Measurements from ENCODE around the gene MLLT10. TPM values are rescaled to one million over a fixed set of nuclear protein-coding genes. Genes with fewer than 3 reads are reported as not detected.

The MLLT10 gene
- total RNA-seq, 1 experiment from 2014 or later = 45.2 TPM

DNA sequence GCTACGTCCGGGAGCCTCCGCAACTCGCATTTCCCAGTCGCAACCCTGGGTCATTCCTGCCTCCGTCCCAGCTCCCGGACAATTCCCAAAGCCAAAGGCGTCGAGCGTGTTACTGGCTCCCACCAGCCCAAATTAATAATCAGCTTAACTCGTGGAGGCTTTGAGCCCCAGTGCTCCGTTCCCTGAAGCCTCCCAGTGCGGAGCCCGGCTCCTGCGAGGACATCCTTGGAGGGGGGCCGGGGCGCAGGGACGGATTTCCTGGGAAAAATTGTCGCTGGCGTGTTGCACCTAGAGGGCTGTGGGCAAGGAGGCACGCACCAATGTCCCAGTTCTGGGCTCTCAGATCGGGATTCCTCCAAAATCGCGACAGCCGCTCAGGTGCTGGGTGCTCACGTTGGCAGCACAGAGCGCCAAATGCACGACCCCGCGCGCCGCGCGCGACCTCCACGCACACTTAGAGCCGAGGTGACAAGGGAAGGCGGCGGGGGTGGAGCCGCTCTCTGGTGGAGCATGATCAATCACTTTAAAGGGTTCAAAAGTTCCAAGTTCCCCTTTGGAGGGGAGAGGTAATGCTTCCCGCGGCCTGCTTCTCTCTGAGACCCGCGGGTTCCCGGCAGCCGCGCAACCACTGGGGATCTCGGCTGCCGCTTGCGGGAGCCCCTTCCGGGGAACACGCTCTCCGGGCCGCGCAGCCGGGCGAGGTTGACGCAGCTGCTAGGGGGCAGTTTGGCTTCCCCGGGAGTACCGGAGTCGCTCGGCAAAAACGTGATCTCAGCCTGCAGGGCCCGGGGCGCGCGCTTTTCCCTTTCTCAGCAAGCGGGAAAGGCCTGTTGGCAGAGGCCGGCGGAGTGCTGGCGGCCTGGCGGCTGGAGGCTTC is 34.1 kb upstream of the MLLT10 start:
- no peak overlapping the region for H3K9ac ChIP-seq (ENCODE audit: low read length)
- no peaks in the 10 kb centered on the region for H3K36me3 ChIP-seq (ENCODE audit: control insufficient read depth in 1 of 2, insufficient read depth in 2 of 2, low read length in 2 of 2)
- H3K79me2 ChIP-seq (ENCODE audit: insufficient read depth, low read length) = no peaks in the 10 kb centered on the region
- peaks cover 2 to 20% of the 10 kb centered on the region in 2 experiments; a peak in 2 of 4 replicates for H3K4me1 ChIP-seq (ENCODE audit: control insufficient read depth in 1 of 2, insufficient read depth in 2 of 2, low read length in 2 of 2)
- H2AFZ ChIP-seq (ENCODE audit: low read depth, low read length, poor library complexity, severe bottlenecking) = no peak overlapping the region
- no peak overlapping the region for H3K4me2 ChIP-seq (ENCODE audit: low read length)
- ATAC-seq = no peak
- DNase-seq (ENCODE audit: low read depth, low spot score) = no peak
- TF ChIP-seq ELF1 (IDR thresholded peaks at IDR 0.05; ENCODE audit: borderline replicate concordance, low read depth) = no peak
- TF ChIP-seq, protein P1, sequence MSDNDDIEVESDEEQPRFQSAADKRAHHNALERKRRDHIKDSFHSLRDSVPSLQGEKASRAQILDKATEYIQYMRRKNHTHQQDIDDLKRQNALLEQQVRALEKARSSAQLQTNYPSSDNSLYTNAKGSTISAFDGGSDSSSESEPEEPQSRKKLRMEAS (IDR thresholded peaks at IDR 0.05) = no peak
- no peak for TF ChIP-seq TCF7L2 (IDR thresholded peaks at IDR 0.05; ENCODE audit: borderline replicate concordance, extremely low read depth, insufficient read depth, insufficient read length)
- no peak for TF ChIP-seq RAD21 (IDR thresholded peaks at IDR 0.05; ENCODE audit: low read depth)
- TF ChIP-seq, protein P2, sequence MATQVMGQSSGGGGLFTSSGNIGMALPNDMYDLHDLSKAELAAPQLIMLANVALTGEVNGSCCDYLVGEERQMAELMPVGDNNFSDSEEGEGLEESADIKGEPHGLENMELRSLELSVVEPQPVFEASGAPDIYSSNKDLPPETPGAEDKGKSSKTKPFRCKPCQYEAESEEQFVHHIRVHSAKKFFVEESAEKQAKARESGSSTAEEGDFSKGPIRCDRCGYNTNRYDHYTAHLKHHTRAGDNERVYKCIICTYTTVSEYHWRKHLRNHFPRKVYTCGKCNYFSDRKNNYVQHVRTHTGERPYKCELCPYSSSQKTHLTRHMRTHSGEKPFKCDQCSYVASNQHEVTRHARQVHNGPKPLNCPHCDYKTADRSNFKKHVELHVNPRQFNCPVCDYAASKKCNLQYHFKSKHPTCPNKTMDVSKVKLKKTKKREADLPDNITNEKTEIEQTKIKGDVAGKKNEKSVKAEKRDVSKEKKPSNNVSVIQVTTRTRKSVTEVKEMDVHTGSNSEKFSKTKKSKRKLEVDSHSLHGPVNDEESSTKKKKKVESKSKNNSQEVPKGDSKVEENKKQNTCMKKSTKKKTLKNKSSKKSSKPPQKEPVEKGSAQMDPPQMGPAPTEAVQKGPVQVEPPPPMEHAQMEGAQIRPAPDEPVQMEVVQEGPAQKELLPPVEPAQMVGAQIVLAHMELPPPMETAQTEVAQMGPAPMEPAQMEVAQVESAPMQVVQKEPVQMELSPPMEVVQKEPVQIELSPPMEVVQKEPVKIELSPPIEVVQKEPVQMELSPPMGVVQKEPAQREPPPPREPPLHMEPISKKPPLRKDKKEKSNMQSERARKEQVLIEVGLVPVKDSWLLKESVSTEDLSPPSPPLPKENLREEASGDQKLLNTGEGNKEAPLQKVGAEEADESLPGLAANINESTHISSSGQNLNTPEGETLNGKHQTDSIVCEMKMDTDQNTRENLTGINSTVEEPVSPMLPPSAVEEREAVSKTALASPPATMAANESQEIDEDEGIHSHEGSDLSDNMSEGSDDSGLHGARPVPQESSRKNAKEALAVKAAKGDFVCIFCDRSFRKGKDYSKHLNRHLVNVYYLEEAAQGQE (IDR thresholded peaks at IDR 0.05; ENCODE audit: low read depth) = no peak
- no peak for TF ChIP-seq EGR1 (IDR thresholded peaks at IDR 0.05; ENCODE audit: low read depth)
- no peak for TF ChIP-seq POLR2AphosphoS5 (IDR thresholded peaks at IDR 0.05; ENCODE audit: low read depth, low read length)
- TF ChIP-seq FOSL1 (IDR thresholded peaks at IDR 0.05; ENCODE audit: low read depth) = no peak
- no peak for TF ChIP-seq POLR2A (IDR thresholded peaks at IDR 0.05; ENCODE audit: borderline replicate concordance, extremely low read depth, insufficient read depth, insufficient read length)
- TF ChIP-seq EZH2phosphoT487 (IDR thresholded peaks at IDR 0.05; ENCODE audit: borderline replicate concordance) = no peak
- no peak for TF ChIP-seq YY1 (IDR thresholded peaks at IDR 0.05; ENCODE audit: extremely low read depth, insufficient replicate concordance, low read depth, low read length)
- no peak for TF ChIP-seq SIN3A (IDR thresholded peaks at IDR 0.05; ENCODE audit: low read depth)
- TF ChIP-seq JUND (IDR thresholded peaks at IDR 0.05) = no peak
- TF ChIP-seq SRF (IDR thresholded peaks at IDR 0.05; ENCODE audit: low read depth) = no peak
- TF ChIP-seq ZNF274 (IDR thresholded peaks at IDR 0.05; ENCODE audit: low read depth, low read length) = no peak
- TF ChIP-seq, protein P3, sequence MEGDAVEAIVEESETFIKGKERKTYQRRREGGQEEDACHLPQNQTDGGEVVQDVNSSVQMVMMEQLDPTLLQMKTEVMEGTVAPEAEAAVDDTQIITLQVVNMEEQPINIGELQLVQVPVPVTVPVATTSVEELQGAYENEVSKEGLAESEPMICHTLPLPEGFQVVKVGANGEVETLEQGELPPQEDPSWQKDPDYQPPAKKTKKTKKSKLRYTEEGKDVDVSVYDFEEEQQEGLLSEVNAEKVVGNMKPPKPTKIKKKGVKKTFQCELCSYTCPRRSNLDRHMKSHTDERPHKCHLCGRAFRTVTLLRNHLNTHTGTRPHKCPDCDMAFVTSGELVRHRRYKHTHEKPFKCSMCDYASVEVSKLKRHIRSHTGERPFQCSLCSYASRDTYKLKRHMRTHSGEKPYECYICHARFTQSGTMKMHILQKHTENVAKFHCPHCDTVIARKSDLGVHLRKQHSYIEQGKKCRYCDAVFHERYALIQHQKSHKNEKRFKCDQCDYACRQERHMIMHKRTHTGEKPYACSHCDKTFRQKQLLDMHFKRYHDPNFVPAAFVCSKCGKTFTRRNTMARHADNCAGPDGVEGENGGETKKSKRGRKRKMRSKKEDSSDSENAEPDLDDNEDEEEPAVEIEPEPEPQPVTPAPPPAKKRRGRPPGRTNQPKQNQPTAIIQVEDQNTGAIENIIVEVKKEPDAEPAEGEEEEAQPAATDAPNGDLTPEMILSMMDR (IDR thresholded peaks at IDR 0.05 in 2 of 3, conservative IDR thresholded peaks at IDR 0.05 in 1 of 3; ENCODE audit: borderline replicate concordance in 1 of 3, insufficient read depth in 1 of 3, low read depth in 2 of 3, low read length in 2 of 3) = no peak
- TF ChIP-seq EZH2 (IDR thresholded peaks at IDR 0.05) = no peak
- no peak for TF ChIP-seq ZFX (IDR thresholded peaks at IDR 0.05)
- TF ChIP-seq, protein P4, sequence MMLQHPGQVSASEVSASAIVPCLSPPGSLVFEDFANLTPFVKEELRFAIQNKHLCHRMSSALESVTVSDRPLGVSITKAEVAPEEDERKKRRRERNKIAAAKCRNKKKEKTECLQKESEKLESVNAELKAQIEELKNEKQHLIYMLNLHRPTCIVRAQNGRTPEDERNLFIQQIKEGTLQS (IDR thresholded peaks at IDR 0.05) = no peak
- TF ChIP-seq SP1 (IDR thresholded peaks at IDR 0.05; ENCODE audit: low read depth) = no peak
- intact Hi-C loops (cut with micrococcal nuclease) = loop anchor here (5.0 kb wide), 3 partner anchors 208 to 1487 kb away; no protein-coding TSS in a partner anchor
- H4K20me1 ChIP-seq (ENCODE audit: insufficient read depth) = no peaks in the 10 kb centered on the region
- ChIA-PET CTCF (no interaction called here), RAD21 (ENCODE audit: low non-redundant PET in 1 of 2, low total read pairs in 2 of 2, uncharacterized antibody in 2 of 2, unreplicated experiment in 2 of 2) (no interaction called here), POLR2A (no interaction called here)
- H3K9me3 ChIP-seq (ENCODE audit: control insufficient read depth in 1 of 2, insufficient read depth in 1 of 2, low read depth in 1 of 2, low read length in 2 of 2) = no peaks in the 10 kb centered on the region
- no peak overlapping the region for H3K4me3 ChIP-seq (replicated peaks in 1 of 2; ENCODE audit: low read depth in 1 of 2, low read length in 2 of 2)
- H3K27ac ChIP-seq (ENCODE audit: low read depth, low read length) = no peak overlapping the region
- BruUV-seq (replicated peaks) = no TSS peak
- peaks cover 3% of the 10 kb centered on the region; the same call in 1 of the 2 replicates for H3K27me3 ChIP-seq (ENCODE audit: insufficient read depth, low read length)
- no peaks in the 10 kb centered on the region for H3K9me2 ChIP-seq (ENCODE audit: insufficient read depth)
